SHP77 treated with DMSO at 0.1 percent for 48 hours (cell line): ENCODE results near the gene PRKRIP1.
"Not testable (repeated sequence)": the region's sequence is repeated elsewhere in the genome, so short reads cannot be mapped to it uniquely, and the experiment has no call there.

ENCODE experiments used
- DNase-seq: peaks from one replicate; lab custom pipeline; 2025; lab: John Stamatoyannopoulos, UW

The PRKRIP1 gene

GRCh38 chr7:102431617-102432298 is 35.6 kb downstream of the PRKRIP1 start:
- no peak for DNase-seq

DNA sequence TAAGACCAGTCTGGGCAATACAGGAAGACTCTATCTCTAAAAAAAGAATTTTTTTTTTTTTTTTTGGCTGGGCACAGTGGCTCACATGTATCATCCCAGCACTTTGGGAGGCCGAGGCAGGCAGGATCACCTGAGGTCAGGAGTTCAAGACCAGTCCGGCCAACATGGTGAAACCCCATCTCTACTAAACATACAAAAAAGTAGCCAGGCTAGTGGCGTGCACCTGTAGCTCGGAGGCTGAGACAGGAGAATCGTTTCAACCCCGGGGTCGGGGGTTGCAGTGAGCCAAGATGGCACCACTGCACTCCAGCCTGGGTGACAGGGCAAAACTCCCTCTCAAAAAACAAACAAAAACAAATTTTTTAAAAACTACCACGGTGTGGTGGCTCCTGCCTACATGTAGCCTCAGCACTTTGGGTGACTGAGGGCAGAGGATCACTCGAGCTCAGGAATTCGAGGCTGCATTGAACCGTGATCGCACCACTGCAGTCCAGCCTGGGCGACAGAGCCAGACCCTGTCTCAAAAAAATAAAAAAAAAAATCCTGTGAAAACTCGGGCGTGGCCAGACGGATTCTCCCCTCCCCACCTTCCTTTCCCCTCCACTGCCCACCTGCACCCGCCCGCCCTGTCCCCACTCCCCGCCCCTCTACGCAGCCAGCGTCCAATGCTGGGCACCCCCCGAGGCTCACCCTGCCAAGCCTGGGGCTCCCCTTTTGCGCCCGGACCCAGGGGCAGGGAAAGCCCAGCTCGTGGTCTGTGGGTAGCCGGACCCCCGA is 36.5 kb downstream of the PRKRIP1 start:
- no peak for DNase-seq

- no peak for DNase-seq
Observed at GRCh38 chr7:102433219-102434038, 37.3 kb downstream of the PRKRIP1 start, which contains the start of gene ORAI2. ORAI2 (plus strand) TSS chr7:102433575; CDS start chr7:102438957, 5,382 bp downstream.

GRCh38 chr7:102434039-102434486 is 37.9 kb downstream of the PRKRIP1 start:
- no peak for DNase-seq

DNA sequence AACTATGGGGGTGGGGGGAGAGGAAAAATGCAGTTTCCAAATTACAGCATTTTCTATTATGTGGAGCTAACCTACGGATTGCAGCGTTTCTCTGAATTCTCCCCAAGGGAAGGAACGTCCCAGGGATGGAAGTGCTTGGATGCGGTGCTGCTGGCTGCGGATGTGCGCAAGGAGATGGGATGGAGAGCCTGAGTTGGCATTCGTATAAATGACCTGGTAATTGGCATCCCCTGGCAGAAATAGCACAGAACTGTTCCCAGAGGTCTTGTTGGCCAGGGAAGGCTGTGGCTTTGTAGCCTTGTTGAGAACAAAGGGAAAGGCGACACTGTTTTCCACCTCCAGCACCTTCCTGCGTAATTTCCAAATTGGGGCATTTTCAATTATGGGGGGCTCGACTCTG is 40.0 kb downstream of the PRKRIP1 start:
- DNase-seq, result no peak

GRCh38 chr7:102439963-102440795 is 44.0 kb downstream of the PRKRIP1 start:
- no peak for DNase-seq

GRCh38 chr7:102444961-102445673 is 49.0 kb downstream of the PRKRIP1 start:
- no peak for DNase-seq

- no peak for DNase-seq
Observed at GRCh38 chr7:102445674-102446071, 49.5 kb downstream of the PRKRIP1 start.

- no peak for DNase-seq
Observed at GRCh38 chr7:102446387-102447156, 50.4 kb downstream of the PRKRIP1 start.

GRCh38 chr7:102447311-102447710 is 51.1 kb downstream of the PRKRIP1 start:
- DNase-seq, result no peak

DNA sequence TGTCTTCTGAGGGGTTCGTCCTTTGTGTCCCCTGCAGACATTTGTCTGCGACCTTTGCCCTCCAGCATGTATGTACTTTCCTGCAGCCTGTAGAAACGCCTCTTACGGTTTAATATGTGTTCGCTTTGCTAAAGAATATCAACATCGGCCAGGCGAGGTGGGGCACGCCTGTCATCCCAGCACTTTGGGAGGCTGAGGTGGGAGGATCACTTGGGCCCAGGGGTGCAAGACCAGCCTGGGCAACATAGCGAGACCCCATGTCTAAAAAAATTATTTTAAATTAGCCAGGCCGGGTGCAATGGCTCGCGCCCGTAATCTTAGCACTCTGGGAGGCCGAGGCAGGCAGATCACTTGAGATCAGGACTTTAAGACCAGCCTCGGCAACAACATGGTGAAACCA is 53.0 kb downstream of the PRKRIP1 start:
- DNase-seq, result no peak

DNA sequence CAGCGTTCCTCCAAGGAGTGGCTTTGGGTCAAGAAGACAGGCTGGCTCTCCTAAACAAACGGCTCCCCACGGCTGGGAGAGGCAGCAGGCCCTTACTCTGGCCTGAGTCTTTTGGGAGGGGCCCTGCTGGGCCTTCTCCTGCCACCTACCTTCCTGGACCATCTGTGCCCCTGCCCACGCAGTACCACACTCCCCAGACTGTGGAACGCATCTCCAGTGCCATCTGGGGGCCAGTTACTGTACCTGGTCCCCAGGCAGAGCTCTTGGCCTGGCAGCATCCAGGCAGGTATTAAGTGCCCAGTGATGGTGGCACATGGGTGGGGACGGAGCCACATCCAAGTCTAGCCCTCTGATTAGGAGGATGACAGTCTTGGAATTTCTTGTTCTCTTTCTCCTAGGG is 54.1 kb downstream of the PRKRIP1 start:
- DNase-seq, result no peak

DNA sequence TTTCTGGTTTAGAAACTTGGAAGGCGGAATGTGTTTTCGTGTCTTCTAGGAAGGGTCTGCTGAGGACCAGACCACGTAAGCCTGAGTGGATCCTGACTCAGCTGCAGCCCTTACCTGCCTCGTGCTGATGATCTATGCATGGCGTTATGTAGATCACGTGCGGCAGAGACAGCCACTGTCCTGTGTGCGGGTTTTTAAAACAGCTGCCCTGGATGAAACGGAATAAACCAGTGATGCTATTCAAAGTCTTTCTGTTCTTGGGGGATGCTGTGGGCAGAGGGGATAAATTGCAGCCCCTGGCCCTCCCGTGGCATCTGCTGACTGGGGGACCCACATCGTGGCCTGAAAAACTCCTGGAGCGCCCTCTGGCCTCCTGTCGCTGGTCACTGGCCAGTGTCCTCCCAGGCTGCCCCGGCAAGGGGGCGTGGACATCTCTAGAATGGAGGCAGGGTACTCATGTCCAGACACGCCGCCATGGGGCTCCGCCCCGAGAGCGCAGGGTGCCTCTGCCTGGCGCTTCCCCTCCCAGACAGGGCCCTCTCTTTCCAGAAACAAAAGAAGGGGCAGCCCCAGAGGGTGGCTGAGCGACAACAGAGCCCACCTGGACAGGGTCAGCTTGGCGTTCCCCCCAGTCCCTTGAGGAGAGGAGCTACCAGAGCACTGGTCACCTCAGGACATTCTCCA is 55.4 kb downstream of the PRKRIP1 start:
- peak; percentile 49 for DNase-seq

- no peak for DNase-seq
Observed at GRCh38 chr7:102452451-102452850, 56.3 kb downstream of the PRKRIP1 start.

- no peak for DNase-seq
Observed at GRCh38 chr7:102453319-102453718, 57.2 kb downstream of the PRKRIP1 start.

DNA sequence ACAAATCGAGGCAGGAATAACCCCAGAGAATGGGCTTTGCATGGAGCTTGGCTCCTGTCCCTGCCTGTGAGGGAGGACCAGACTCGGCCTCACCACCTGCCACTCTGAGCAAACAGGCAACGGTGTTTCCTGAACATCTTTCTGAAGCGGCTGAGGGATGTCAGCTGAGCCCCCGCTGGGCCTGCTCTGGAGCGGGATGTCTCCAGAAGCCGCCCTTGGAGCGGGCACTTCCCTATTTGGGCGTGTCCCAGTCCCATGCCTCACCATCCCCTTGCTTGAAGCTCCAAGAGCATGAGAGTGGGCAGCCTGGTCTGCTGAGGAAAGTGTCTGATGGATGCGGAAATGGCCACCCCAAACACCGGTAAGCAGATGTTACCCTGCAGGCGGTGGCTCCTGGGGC is 58.3 kb downstream of the PRKRIP1 start:
- peak; percentile 39 for DNase-seq

DNA sequence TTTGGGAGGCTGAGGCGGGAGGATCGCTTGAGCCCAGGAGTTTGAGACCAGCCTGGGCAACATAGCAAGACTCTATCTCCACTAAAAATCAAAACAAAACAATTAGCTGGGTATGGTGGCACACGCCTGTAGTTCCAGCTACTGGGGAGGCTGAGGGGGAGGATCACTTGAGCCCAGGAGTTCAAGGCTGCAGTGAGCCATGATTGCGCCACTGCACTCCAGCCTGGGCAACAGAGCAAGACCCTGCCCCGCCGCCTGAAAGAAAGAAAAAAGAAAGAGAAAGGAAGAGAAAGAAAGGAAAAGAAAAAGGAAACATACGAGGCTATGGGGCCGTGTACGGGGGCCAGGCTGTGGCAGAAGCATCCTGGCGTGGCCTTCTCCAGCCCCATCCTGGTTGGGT is 58.8 kb downstream of the PRKRIP1 start:
- DNase-seq, result not testable (repeated sequence)

DNA sequence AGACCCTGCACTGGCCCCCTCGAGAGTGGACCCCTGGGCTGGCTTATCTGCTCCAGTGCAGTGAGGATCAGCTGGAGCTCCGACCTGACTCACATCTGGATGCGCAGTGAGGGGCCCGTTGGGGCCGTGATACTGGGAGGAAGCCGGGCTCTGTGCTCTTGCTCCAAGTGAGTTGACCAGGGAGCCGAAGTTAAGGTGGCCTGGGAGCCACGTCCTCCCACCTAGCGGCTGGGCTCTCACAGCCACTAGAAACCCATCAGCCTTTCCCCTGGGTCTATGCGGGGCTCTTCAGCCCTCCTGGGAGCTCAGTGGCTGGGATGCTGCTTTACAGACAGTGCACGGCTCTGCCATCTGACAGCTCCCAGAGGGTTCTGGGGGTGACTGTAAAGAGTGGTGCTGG is 59.4 kb downstream of the PRKRIP1 start:
- no peak for DNase-seq

DNA sequence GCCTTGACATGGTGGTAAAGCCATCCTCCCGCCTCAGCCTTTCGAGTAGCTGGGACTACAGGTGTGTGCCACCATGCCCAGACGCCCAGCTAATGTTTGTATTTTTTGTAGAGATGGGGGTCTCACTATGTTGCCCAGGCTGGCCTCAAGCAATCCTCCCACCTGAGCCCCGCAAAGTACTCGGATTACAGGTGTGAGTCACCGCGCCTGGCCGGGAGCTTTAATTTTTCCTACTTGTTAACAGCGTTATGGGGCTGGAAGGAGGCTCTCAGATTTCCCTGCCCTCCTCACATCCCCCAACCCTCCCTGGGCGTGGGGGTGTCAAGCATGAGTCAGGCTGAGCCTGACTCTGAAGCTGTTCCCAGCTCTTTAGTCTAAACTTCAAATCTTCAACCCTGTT is 60.2 kb downstream of the PRKRIP1 start:
- DNase-seq, result no peak
